Liver (tissue), 9 donors: Measurements from ENCODE around the gene CC2D2A. TPM values are rescaled to one million over a fixed set of nuclear protein-coding genes. Genes with fewer than 3 reads are reported as not detected.
A peak's percentile ranks its signal among the peaks of the same experiment; 100 is the strongest.

Source experiments
- DNase-seq: peaks from one replicate; pipeline ENCODE4 v3.0.0-alpha.2; 2017; ENCODE audit warnings: low spot score
- H3K27ac ChIP-seq, 2 donors: one replicate each; pipeline ENCODE4 v1.7.0; 2013; ENCODE audit warnings: inconsistent platforms in 2 of 2, low read length in 2 of 2, control low read depth in 1 of 2, low read depth in 1 of 2, mild to moderate bottlenecking in 1 of 2
- H3K27me3 ChIP-seq, 4 donors: one replicate each; pipeline versions ENCODE4 v1.6.1 to v1.7.0; 2013; ENCODE audit warnings: low read length in 3 of 4, inconsistent platforms in 1 of 4, mild to moderate bottlenecking in 1 of 4, moderate library complexity in 1 of 4; ENCODE audit not compliant: control insufficient read depth in 4 of 4, insufficient read depth in 4 of 4
- H3K36me3 ChIP-seq, 4 donors: one replicate each; pipeline versions ENCODE4 v1.6.1 to v1.7.0; 2013; ENCODE audit warnings: low read length in 3 of 4, mild to moderate bottlenecking in 3 of 4, low read depth in 1 of 4, moderate library complexity in 1 of 4; ENCODE audit not compliant: control insufficient read depth in 4 of 4, insufficient read depth in 3 of 4
- H3K4me1 ChIP-seq, 4 donors: one replicate each; pipeline versions ENCODE4 v1.6.1 to v1.7.0; 2013; ENCODE audit warnings: low read length in 3 of 4, mild to moderate bottlenecking in 3 of 4, moderate library complexity in 1 of 4; ENCODE audit not compliant: control insufficient read depth in 4 of 4, insufficient read depth in 4 of 4
- H3K4me3 ChIP-seq, 3 donors: one replicate each; pipeline versions ENCODE4 v1.6.1 to v1.7.0; 2013; ENCODE audit warnings: low read length in 3 of 3, control low read depth in 1 of 3, low read depth in 1 of 3, mild to moderate bottlenecking in 1 of 3
- H3K9ac ChIP-seq, 2 donors: one replicate each; pipeline ENCODE4 v1.7.0; 2013; ENCODE audit warnings: low read length in 2 of 2, mild to moderate bottlenecking in 2 of 2, moderate library complexity in 2 of 2, control low read depth in 1 of 2, low read depth in 1 of 2
- H3K9me3 ChIP-seq, 4 donors: one replicate each; pipeline versions ENCODE4 v1.6.1 to v1.7.0; 2013; ENCODE audit warnings: low read length in 3 of 4; ENCODE audit not compliant: control insufficient read depth in 4 of 4
- EGR1 ChIP-seq, 2 donors: IDR thresholded peaks; 2 replicates each; pipeline ENCODE4 v1.6.1; 2016 to 2018; ENCODE audit warnings: antibody characterized with exemption in 2 of 2, low read depth in 2 of 2
- FOXA2 ChIP-seq: IDR thresholded peaks from 2 replicates; pipeline ENCODE4 v1.6.1; 2016; ENCODE audit warnings: antibody characterized with exemption
- GABPA ChIP-seq, 2 donors: IDR thresholded peaks in 1 of 2; conservative IDR thresholded peaks in 1 of 2; 2 replicates each; pipeline ENCODE4 v1.6.1; 2016; ENCODE audit warnings: antibody characterized with exemption in 2 of 2, mild to moderate bottlenecking in 1 of 2, moderate library complexity in 1 of 2
- HNF4A ChIP-seq, 2 donors: conservative IDR thresholded peaks; 2 replicates each; pipeline ENCODE4 v1.6.1; 2016; ENCODE audit warnings: antibody characterized with exemption in 2 of 2, mild to moderate bottlenecking in 2 of 2
- HNF4G ChIP-seq: IDR thresholded peaks from 2 replicates; pipeline ENCODE4 v1.6.1; 2016; ENCODE audit warnings: antibody characterized with exemption
- JUND ChIP-seq, 2 donors: IDR thresholded peaks; 2 replicates each; pipeline ENCODE4 v1.6.1; 2016; ENCODE audit warnings: antibody characterized with exemption in 2 of 2
- RAD21 ChIP-seq, 2 donors: IDR thresholded peaks; 2 replicates each; pipeline ENCODE4 v1.6.1; 2016; ENCODE audit warnings: antibody characterized with exemption in 2 of 2, mild to moderate bottlenecking in 2 of 2
- RXRA ChIP-seq, 2 donors: IDR thresholded peaks; 2 replicates each; pipeline ENCODE4 v1.6.1; 2017 to 2018; ENCODE audit warnings: antibody characterized with exemption in 2 of 2, mild to moderate bottlenecking in 1 of 2
- TAF1 ChIP-seq: conservative IDR thresholded peaks from 2 replicates; pipeline ENCODE4 v1.6.1; 2016; ENCODE audit warnings: antibody characterized with exemption, mild to moderate bottlenecking
- YY1 ChIP-seq: IDR thresholded peaks from 2 replicates; pipeline ENCODE4 v1.6.1; 2016; ENCODE audit warnings: antibody characterized with exemption, mild to moderate bottlenecking
- WGBS: extraction: QIAGEN DNeasy Blood & Tissue Kit; methylation state at CpG from one replicate; pipeline ENCODE4 v1.1.7; 2013; 5-methylcytosine and 5-hydroxymethylcytosine counted together
- polyA plus RNA-seq, 2 donors: library from polyadenylated mRNA; stranded (reverse) in 1 of 2; unstranded in 1 of 2; fragments of 200-250 nt in 1 of 2; fragments of >200 nt in 1 of 2; fragmentation: Nextera tagmentation in 1 of 2; extraction: Ambion mirVana in 1 of 2; gene quantifications; one replicate each; pipeline versions ENCODE4 v1.2.1 to v1.2.3, GENCODE V29; 2013 to 2015
- total RNA-seq, 2 donors: library from RNA; depleted of rRNA; stranded (reverse); fragments of >200 nt; gene quantifications; one replicate each; pipeline ENCODE4 v1.2.3, GENCODE V29; 2014
- TF ChIP-seq, protein P1 (sequence below): fragments of 150-350 bp; IDR thresholded peaks from 2 replicates; pipeline ENCODE4 v1.5.1; 2017; ENCODE audit warnings: improper control_type of control experiment, low read depth, low read length; ENCODE audit not compliant: missing input control
- TF ChIP-seq, protein P2 (sequence below): IDR thresholded peaks from 2 replicates; pipeline ENCODE4 v1.6.1; 2016; ENCODE audit warnings: antibody characterized with exemption
- TF ChIP-seq, protein P3 (sequence below): IDR thresholded peaks from 2 replicates; pipeline ENCODE4 v1.6.1; 2016; ENCODE audit warnings: antibody characterized with exemption
- TF ChIP-seq, protein P4 (sequence below): IDR thresholded peaks from 2 replicates; pipeline ENCODE4 v1.6.1; 2016; ENCODE audit warnings: antibody characterized with exemption
- donor health status: healthy.
- donor health status: healthy.
- donor health status: healthy.
- donor health status: healthy.
- donor health status: healthy.

Gene CC2D2A
- total and polyA plus RNA-seq, 4 donors = 2.3 to 3.8 (median 2.9) TPM

DNA sequence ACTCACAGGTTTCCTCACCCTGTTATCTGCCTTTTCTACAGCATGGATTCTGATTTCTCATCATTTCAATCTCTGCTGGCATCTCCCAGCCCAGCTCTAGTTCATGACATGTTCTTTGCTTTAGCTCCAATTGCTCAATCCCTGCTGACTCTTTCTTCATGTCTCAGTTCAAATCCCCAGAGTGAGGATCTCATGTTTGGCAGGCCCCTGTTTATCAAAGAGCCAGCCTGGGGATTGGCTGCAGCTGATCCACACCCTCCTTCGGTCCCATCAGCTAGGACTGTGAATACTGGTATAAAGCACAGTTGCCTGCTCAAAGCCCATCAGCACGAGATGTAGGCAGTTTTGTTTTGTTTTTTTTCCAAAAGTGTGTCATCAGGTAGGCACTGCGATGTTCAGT, 14.4 kb upstream of the CC2D2A start (continued):
- peak; percentile 41 for TF ChIP-seq FOXA2
- no peak for TF ChIP-seq GABPA (IDR thresholded peaks at IDR 0.05 in 1 of 2, conservative IDR thresholded peaks at IDR 0.05 in 1 of 2)

DNA sequence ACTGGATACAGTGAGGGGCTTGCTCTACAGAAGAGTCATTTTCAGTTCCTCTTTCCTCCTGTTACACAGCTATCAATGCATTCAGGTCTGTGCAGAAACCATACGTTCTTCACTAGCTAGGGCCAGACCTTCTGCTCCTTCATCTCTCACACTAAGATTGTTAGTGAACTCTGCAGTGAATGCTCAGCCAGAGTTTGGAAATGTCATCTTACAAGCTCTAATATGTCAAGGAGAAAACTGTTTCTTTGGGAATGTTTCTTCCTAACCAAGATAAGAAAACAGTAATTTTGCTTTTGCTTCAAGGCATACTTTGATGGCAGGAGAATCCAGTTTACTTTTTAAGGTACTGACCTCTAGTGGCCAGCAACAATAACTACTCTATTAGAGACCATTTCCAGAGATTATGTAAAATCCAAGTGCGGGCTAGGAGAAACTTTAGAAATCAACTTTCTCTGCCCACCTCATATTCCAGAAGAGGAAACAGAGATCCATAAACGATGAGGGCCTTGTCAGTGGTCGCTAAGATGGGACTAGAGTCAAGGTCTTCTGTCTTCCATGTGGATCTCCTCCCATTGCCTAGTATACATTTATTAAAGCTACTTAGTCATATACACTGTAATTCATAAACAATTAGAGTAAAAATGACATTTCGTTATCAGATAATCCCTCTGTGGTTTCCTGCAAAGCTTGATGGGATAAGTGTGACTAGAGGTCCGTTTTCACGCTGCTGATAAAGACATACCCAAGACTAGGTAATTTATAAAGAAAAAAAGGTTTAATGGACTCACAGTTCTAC, 12.1 kb upstream of the CC2D2A start:
- 30% methylated on average over 7 of the region's 7 CpGs for WGBS
- TF ChIP-seq GABPA (IDR thresholded peaks at IDR 0.05 in 1 of 2, conservative IDR thresholded peaks at IDR 0.05 in 1 of 2) (no peak), RAD21 (IDR thresholded peaks at IDR 0.05) (peak; percentile 89 to 92)
- TF ChIP-seq, protein P1, sequence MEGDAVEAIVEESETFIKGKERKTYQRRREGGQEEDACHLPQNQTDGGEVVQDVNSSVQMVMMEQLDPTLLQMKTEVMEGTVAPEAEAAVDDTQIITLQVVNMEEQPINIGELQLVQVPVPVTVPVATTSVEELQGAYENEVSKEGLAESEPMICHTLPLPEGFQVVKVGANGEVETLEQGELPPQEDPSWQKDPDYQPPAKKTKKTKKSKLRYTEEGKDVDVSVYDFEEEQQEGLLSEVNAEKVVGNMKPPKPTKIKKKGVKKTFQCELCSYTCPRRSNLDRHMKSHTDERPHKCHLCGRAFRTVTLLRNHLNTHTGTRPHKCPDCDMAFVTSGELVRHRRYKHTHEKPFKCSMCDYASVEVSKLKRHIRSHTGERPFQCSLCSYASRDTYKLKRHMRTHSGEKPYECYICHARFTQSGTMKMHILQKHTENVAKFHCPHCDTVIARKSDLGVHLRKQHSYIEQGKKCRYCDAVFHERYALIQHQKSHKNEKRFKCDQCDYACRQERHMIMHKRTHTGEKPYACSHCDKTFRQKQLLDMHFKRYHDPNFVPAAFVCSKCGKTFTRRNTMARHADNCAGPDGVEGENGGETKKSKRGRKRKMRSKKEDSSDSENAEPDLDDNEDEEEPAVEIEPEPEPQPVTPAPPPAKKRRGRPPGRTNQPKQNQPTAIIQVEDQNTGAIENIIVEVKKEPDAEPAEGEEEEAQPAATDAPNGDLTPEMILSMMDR = peak; percentile 76
- no peaks in the 10 kb centered on the region for H3K27me3 ChIP-seq
- H3K4me3 ChIP-seq = no peak overlapping the region
- H3K9ac ChIP-seq = no peak overlapping the region
- no peak overlapping the region for H3K27ac ChIP-seq
- DNase-seq = no peak
- H3K9me3 ChIP-seq = no peaks in the 10 kb centered on the region
- H3K4me1 ChIP-seq = peaks cover 0 to 10% (median 1%) of the 10 kb centered on the region in 4 donors
- H3K36me3 ChIP-seq = no peaks in the 10 kb centered on the region

DNA sequence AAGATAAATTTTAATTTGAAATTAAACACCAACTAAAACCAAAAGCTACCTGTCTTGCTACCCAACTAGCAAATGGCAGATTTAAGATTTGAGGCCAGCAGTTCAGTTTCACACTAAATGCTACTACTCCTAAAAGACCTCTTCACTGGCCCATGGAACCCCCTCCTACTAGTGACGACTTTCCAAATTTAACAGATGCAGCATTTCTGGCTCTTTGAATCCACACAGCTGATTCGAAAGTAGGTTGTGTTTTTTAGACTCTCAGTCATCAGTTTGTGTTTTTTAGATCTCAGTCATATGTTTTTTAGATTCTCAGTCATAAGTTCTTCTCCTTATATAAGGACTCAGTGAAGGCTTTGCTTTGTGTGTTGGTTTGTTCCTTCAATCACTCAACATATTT, 11.1 kb upstream of the CC2D2A start:
- peaks cover 0 to 10% (median 1%) of the 10 kb centered on the region in 4 donors for H3K4me1 ChIP-seq
- WGBS = 77% methylated on average over 2 of the region's 2 CpGs
- no peaks in the 10 kb centered on the region for H3K27me3 ChIP-seq
- no peaks in the 10 kb centered on the region for H3K9me3 ChIP-seq
- no peak overlapping the region for H3K27ac ChIP-seq
- TF ChIP-seq, protein P2, sequence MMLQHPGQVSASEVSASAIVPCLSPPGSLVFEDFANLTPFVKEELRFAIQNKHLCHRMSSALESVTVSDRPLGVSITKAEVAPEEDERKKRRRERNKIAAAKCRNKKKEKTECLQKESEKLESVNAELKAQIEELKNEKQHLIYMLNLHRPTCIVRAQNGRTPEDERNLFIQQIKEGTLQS = no peak
- TF ChIP-seq TAF1 (no peak), EGR1 (IDR thresholded peaks at IDR 0.05; ENCODE audit: low read depth in 2 of 2) (no peak), HNF4G (no peak), YY1 (no peak), RAD21 (IDR thresholded peaks at IDR 0.05) (no peak)
- TF ChIP-seq, protein P3, sequence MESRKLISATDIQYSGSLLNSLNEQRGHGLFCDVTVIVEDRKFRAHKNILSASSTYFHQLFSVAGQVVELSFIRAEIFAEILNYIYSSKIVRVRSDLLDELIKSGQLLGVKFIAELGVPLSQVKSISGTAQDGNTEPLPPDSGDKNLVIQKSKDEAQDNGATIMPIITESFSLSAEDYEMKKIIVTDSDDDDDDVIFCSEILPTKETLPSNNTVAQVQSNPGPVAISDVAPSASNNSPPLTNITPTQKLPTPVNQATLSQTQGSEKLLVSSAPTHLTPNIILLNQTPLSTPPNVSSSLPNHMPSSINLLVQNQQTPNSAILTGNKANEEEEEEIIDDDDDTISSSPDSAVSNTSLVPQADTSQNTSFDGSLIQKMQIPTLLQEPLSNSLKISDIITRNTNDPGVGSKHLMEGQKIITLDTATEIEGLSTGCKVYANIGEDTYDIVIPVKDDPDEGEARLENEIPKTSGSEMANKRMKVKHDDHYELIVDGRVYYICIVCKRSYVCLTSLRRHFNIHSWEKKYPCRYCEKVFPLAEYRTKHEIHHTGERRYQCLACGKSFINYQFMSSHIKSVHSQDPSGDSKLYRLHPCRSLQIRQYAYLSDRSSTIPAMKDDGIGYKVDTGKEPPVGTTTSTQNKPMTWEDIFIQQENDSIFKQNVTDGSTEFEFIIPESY = no peak
- DNase-seq = no peak
- H3K4me3 ChIP-seq = no peak overlapping the region
- H3K36me3 ChIP-seq = no peaks in the 10 kb centered on the region
- H3K9ac ChIP-seq = no peak overlapping the region

DNA sequence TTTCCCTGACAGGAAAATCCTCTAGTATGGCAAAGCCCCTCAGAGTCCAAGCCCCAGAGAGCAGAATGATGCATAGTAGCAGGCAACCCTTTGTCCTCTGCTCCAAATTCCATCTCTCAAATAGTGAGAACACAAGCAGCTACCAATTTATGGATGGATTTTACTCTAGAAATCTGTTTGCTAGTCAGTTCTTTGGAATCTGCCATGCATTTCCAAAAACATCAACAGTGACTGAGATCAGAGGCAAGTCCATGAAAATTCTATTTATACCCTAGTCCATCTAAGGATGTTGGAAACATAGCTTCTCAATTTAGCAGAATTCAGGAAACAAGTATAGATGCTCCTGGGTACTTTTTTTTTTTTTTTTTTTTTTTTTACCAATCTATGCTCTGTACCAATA, 10.0 kb upstream of the CC2D2A start:
- Histone ChIP-seq H3K4me1 (peaks cover 0 to 9% (median 1%) of the 10 kb centered on the region in 4 donors), H3K36me3 (no peaks in the 10 kb centered on the region), H3K27me3 (no peaks in the 10 kb centered on the region), H3K9me3 (no peaks in the 10 kb centered on the region), H3K4me3 (no peak overlapping the region), H3K9ac (no peak overlapping the region), H3K27ac (no peak overlapping the region)
- no peak for DNase-seq
- TF ChIP-seq RAD21 (IDR thresholded peaks at IDR 0.05) (no peak), EGR1 (IDR thresholded peaks at IDR 0.05; ENCODE audit: low read depth in 2 of 2) (no peak), TAF1 (no peak), JUND (IDR thresholded peaks at IDR 0.05) (no peak), RXRA (IDR thresholded peaks at IDR 0.05) (no peak), HNF4G (no peak), HNF4A (conservative IDR thresholded peaks at IDR 0.05) (no peak), FOXA2 (no peak)
- TF ChIP-seq, protein P1 = no peak
- TF ChIP-seq, protein P4, sequence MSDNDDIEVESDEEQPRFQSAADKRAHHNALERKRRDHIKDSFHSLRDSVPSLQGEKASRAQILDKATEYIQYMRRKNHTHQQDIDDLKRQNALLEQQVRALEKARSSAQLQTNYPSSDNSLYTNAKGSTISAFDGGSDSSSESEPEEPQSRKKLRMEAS = no peak
